Measurements from ENCODE around the gene ZC3H18. TPM values are rescaled to one million over a fixed set of nuclear protein-coding genes. Genes with fewer than 3 reads are reported as not detected.

ZC3H18 gene
- total and polyA plus RNA-seq, 10 of the 15 experiments (the other 5 are each of a cell fraction or from before 2014, with no cell fraction given), result 1.0 to 58.3 (median 22.4) TPM

- no peaks in the 10 kb centered on the region; the same call in 2 of the 3 replicates for H3K9me3 ChIP-seq (replicated peaks; ENCODE audit: control insufficient read depth, insufficient read depth, low read length)
- TF ChIP-seq IKZF1 (conservative IDR thresholded peaks at IDR 0.05), result 0 out of 2 replicates have a peak, but pooled peaks have one; percentile 16
- peak; percentile 46; the same call in 1 of the 2 replicates for TF ChIP-seq SMARCA5 (IDR thresholded peaks at IDR 0.05)
- no peak for TF ChIP-seq PBX3 (IDR thresholded peaks at IDR 0.05; ENCODE audit: insufficient replicate concordance, low read depth, low read length)
- peak overlapping the region; percentile 80; the same call in 1 of the 2 replicates for H2AFZ ChIP-seq (ENCODE audit: control insufficient read depth, low read depth, low read length)
- H3K27me3 ChIP-seq (replicated peaks in 1 of 2; ENCODE audit: control insufficient read depth in 2 of 2, insufficient read depth in 2 of 2, low read length in 1 of 2), result peaks cover 10 to 16% of the 10 kb centered on the region in 2 experiments
- FAIRE-seq, result no peak
- ChIA-PET RAD21 (ENCODE audit: unreplicated experiment) (interaction anchor here (1.2 kb wide), 1 partner anchor 45 kb away, joined by 4 read pairs; no protein-coding TSS in a partner anchor), POLR2A (no interaction called here), SMC1A (ENCODE audit: uncharacterized antibody, unreplicated experiment) (interaction anchor here (1.1 kb wide), 1 partner anchor 44 kb away, joined by 3 read pairs; no protein-coding TSS in a partner anchor), CTCF (no interaction called here)
- WGBS (ENCODE audit: insufficient coverage, insufficient replicate concordance, low lambda C conversion rate, missing lambda C conversion rate), result 16% methylated on average over 28 of the region's 28 CpGs
- in situ Hi-C loops (cut with MboI), result no loop called here
- no TSS peak for BruUV-seq (replicated peaks)
- H3K4me3 ChIP-seq, result peak overlapping the region; percentile 95
- no peak overlapping the region for H3K27ac ChIP-seq (ENCODE audit: control insufficient read depth, insufficient read depth)
- H3K9ac ChIP-seq (ENCODE audit: control insufficient read depth, insufficient read depth, low read length), result no peak overlapping the region; the same call in 1 of the 2 replicates
- no peak for ATAC-seq
- H3K79me2 ChIP-seq (ENCODE audit: control insufficient read depth, insufficient read depth, low read length), result no peaks in the 10 kb centered on the region
- no peaks in the 10 kb centered on the region; the same call in 1 of the 2 replicates for H4K20me1 ChIP-seq (ENCODE audit: control insufficient read depth, insufficient read depth)
- H3K4me2 ChIP-seq (ENCODE audit: control insufficient read depth, insufficient read depth), result peak overlapping the region; percentile 99
- DNase-seq (ENCODE audit: low read depth, low spot score), result no peak
- H3K4me1 ChIP-seq (ENCODE audit: control insufficient read depth, insufficient read depth, low read length), result peaks cover 31% of the 10 kb centered on the region
- intact Hi-C loops (cut with micrococcal nuclease; ENCODE audit: unreplicated experiment), result no loop called here
- peaks cover 0 to 14% of the 10 kb centered on the region in 2 experiments; a peak in 2 of 4 replicates for H3K36me3 ChIP-seq (ENCODE audit: control insufficient read depth in 2 of 2, insufficient read depth in 2 of 2, low read length in 1 of 2)
Observed at GRCh38 chr16:88634994-88635670, 64.9 kb downstream of the ZC3H18 start.

All from GM12878 (cell line).